ENCODE results near the gene EDA. TPM values are rescaled to one million over a fixed set of nuclear protein-coding genes. Genes with fewer than 3 reads are reported as not detected.
A peak's percentile ranks its signal among the peaks of the same experiment; 100 is the strongest.

Gene EDA
- total and polyA plus RNA-seq, 8 donors, result 1.7 to 5.1 (median 3.6) TPM

- Histone ChIP-seq H3K36me3 (no peaks in the 10 kb centered on the region), H3K4me1 (no peaks in the 10 kb centered on the region), H3K4me3 (no peak overlapping the region), H3K9me3 (no peaks in the 10 kb centered on the region), H3K27me3 (no peaks in the 10 kb centered on the region), H3K27ac (no peak overlapping the region)
- no peak for ATAC-seq
- FAIRE-seq, result no peak
- no peak for DNase-seq
- intact Hi-C loops (cut with DNase I), result no loop called here
- no peak for TF ChIP-seq CTCF (IDR thresholded peaks at IDR 0.05)
- 72 to 87% methylated on average over 8 of the region's 8 CpGs for WGBS, 2 donors
Observed at GRCh38 chrX:69906447-69906846, 290.5 kb downstream of the EDA start.

- DNase-seq (no peak), ATAC-seq (no peak), FAIRE-seq (peak; percentile 47)
- TF ChIP-seq CTCF (IDR thresholded peaks at IDR 0.05), result no peak
- H3K27ac ChIP-seq, result no peak overlapping the region
- peaks cover 0 to 4% (median 0%) of the 10 kb centered on the region in 4 donors for H3K27me3 ChIP-seq
- no peaks in the 10 kb centered on the region for H3K9me3 ChIP-seq
- no peaks in the 10 kb centered on the region for H3K4me1 ChIP-seq
- no peak overlapping the region for H3K4me3 ChIP-seq
- intact Hi-C loops (cut with DNase I), result no loop called here
- no peaks in the 10 kb centered on the region for H3K36me3 ChIP-seq
Observed at GRCh38 chrX:69914781-69915180, 298.9 kb downstream of the EDA start.

- H3K9me3 ChIP-seq, result no peaks in the 10 kb centered on the region
- H3K4me1 ChIP-seq, result no peaks in the 10 kb centered on the region
- ATAC-seq, result no peak
- H3K27ac ChIP-seq, result no peak overlapping the region
- DNase-seq, result no peak
- H3K27me3 ChIP-seq, result peaks cover 0 to 4% (median 0%) of the 10 kb centered on the region in 4 donors
- H3K4me3 ChIP-seq, result no peak overlapping the region
- intact Hi-C loops (cut with DNase I), result no loop called here
- no peaks in the 10 kb centered on the region for H3K36me3 ChIP-seq
- TF ChIP-seq CTCF (IDR thresholded peaks at IDR 0.05), result no peak
- no peak for FAIRE-seq
Observed at GRCh38 chrX:69919749-69920148, 303.8 kb downstream of the EDA start.

- Histone ChIP-seq H3K27me3 (peaks cover 0 to 14% (median 0%) of the 10 kb centered on the region in 4 donors), H3K27ac (no peak overlapping the region), H3K4me3 (no peak overlapping the region), H3K4me1 (no peaks in the 10 kb centered on the region), H3K36me3 (no peaks in the 10 kb centered on the region), H3K9me3 (no peaks in the 10 kb centered on the region)
- intact Hi-C loops (cut with DNase I), result no loop called here
- DNase-seq (no peak), FAIRE-seq (no peak), ATAC-seq (no peak)
- TF ChIP-seq CTCF (IDR thresholded peaks at IDR 0.05), result no peak
- WGBS, 2 donors, result 45 to 51% methylated on average over 3 of the region's 3 CpGs
Observed at GRCh38 chrX:69932323-69932722, 316.4 kb downstream of the EDA start.

GRCh38 chrX:69948276-69948797 lies 332.4 kb downstream of the EDA start:
- Histone ChIP-seq H3K9me3 (no peaks in the 10 kb centered on the region), H3K4me1 (no peaks in the 10 kb centered on the region), H3K27me3 (peaks cover 0 to 4% (median 0%) of the 10 kb centered on the region in 4 donors), H3K27ac (no peak overlapping the region), H3K36me3 (no peaks in the 10 kb centered on the region), H3K4me3 (no peak overlapping the region)
- TF ChIP-seq CTCF (IDR thresholded peaks at IDR 0.05), result no peak
- no peak for ATAC-seq
- 43 to 47% methylated on average over 2 of the region's 2 CpGs for WGBS, 2 donors
- no peak for DNase-seq
- FAIRE-seq, result no peak
- intact Hi-C loops (cut with DNase I), result no loop called here
